ENCODE data around the gene RNF215.

Gene RNF215

GRCh38 chr22:30393322-30393680 is 6.1 kb upstream of the RNF215 start:
- Histone ChIP-seq H3K9ac (ENCODE audit: low read length) (no peak overlapping the region), H3K4me3 (ENCODE audit: low read depth, low read length) (no peak overlapping the region), H2BK12ac (ENCODE audit: low read length) (no peak overlapping the region), H3K4me1 (ENCODE audit: control insufficient read depth in 1 of 2, insufficient read depth in 2 of 2, low read length in 2 of 2) (peaks cover 0 to 3% of the 10 kb centered on the region in 2 experiments), H3K79me1 (ENCODE audit: low read length) (no peaks in the 10 kb centered on the region), H2BK120ac (ENCODE audit: insufficient read depth, low read length, poor library complexity) (no peak overlapping the region), H4K91ac (ENCODE audit: low read depth, low read length) (no peak overlapping the region), H3K18ac (ENCODE audit: low read length) (no peak overlapping the region), H3K14ac (ENCODE audit: low read length) (no peak overlapping the region), H3K23ac (ENCODE audit: low read length) (no peak overlapping the region), H4K8ac (ENCODE audit: low read depth, low read length) (no peak overlapping the region), H3K27me3 (ENCODE audit: insufficient read depth, low read length) (peaks cover 10% of the 10 kb centered on the region), H2AFZ (ENCODE audit: insufficient read depth, low read length, poor library complexity) (no peak overlapping the region), H2BK5ac (ENCODE audit: low read depth, low read length, poor library complexity) (no peak overlapping the region), H3K36me3 (ENCODE audit: control insufficient read depth in 1 of 2, insufficient read depth in 2 of 2, low read length in 2 of 2) (no peaks in the 10 kb centered on the region), H3K4me2 (ENCODE audit: low read length) (no peak overlapping the region), H3K9me3 (ENCODE audit: insufficient read depth, low read depth, low read length) (peaks cover 5% of the 10 kb centered on the region), H3K79me2 (ENCODE audit: control insufficient read depth, insufficient read depth, low read length, poor library complexity) (no peaks in the 10 kb centered on the region), H2AK5ac (ENCODE audit: low read length) (no peak overlapping the region), H3K27ac (ENCODE audit: low read depth, low read length) (no peak overlapping the region), H4K12ac (ENCODE audit: low read depth, low read length) (no peak overlapping the region), H3K4ac (ENCODE audit: low read depth, low read length) (no peak overlapping the region)
- no CpG with 5 or more reads among the region's 7 CpGs for WGBS (ENCODE audit: extremely low coverage, insufficient coverage, insufficient read length)
- DNase-seq: no peak

DNA sequence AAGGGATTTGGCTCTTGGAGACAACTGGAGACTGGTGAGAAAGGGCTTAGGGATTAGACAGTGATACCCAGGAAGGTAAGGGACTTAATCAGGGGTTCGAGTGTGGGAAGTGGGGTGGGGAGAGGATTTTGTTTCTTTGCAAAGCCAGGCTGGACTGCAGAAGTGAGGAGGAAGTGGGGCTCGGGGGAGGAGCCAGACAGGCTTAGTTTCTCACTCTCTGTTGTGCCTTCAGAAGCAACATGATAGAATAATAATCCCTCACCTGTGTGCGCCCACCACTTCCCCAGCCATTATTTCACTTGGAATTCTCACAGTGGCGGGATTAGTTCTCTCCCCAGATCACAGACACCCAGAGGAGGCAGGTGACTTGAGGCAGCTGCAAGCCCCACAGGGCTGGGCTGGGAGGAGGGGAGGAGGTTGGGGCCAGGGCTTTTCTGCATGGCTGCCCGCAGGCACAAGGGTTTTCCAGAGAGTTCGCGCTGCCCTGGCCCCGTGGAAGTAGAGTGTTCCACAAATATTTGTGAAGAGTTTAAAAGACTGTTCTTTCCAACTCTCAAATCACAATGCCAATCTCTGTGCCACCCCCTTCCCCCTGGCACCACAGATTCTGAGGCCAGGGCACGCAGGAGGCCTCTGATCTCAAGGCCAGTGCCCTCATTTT is 5.6 kb upstream of the RNF215 start:
- no peak overlapping the region for H4K12ac ChIP-seq (ENCODE audit: low read depth, low read length)
- no peak overlapping the region for H3K18ac ChIP-seq (ENCODE audit: low read length)
- H3K36me3 ChIP-seq (ENCODE audit: control insufficient read depth in 1 of 2, insufficient read depth in 2 of 2, low read length in 2 of 2): no peaks in the 10 kb centered on the region
- no peak overlapping the region for H2BK5ac ChIP-seq (ENCODE audit: low read depth, low read length, poor library complexity)
- WGBS (ENCODE audit: extremely low coverage, insufficient coverage, insufficient read length): no CpG with 5 or more reads among the region's 9 CpGs
- no peak overlapping the region for H3K9ac ChIP-seq (ENCODE audit: low read length)
- peaks cover 0 to 3% of the 10 kb centered on the region in 2 experiments for H3K4me1 ChIP-seq (ENCODE audit: control insufficient read depth in 1 of 2, insufficient read depth in 2 of 2, low read length in 2 of 2)
- H4K8ac ChIP-seq (ENCODE audit: low read depth, low read length): no peak overlapping the region
- no peak overlapping the region for H2AFZ ChIP-seq (ENCODE audit: insufficient read depth, low read length, poor library complexity)
- H2BK12ac ChIP-seq (ENCODE audit: low read length): no peak overlapping the region
- peaks cover 10% of the 10 kb centered on the region for H3K27me3 ChIP-seq (ENCODE audit: insufficient read depth, low read length)
- H3K23ac ChIP-seq (ENCODE audit: low read length): no peak overlapping the region
- H2AK5ac ChIP-seq (ENCODE audit: low read length): no peak overlapping the region
- H3K79me2 ChIP-seq (ENCODE audit: control insufficient read depth, insufficient read depth, low read length, poor library complexity): no peaks in the 10 kb centered on the region
- H3K9me3 ChIP-seq (ENCODE audit: insufficient read depth, low read depth, low read length): peaks cover 5% of the 10 kb centered on the region
- no peak overlapping the region for H3K27ac ChIP-seq (ENCODE audit: low read depth, low read length)
- H3K14ac ChIP-seq (ENCODE audit: low read length): no peak overlapping the region
- H3K4ac ChIP-seq (ENCODE audit: low read depth, low read length): no peak overlapping the region
- H3K4me3 ChIP-seq (ENCODE audit: low read depth, low read length): no peak overlapping the region
- no peaks in the 10 kb centered on the region for H3K79me1 ChIP-seq (ENCODE audit: low read length)
- no peak overlapping the region for H2BK120ac ChIP-seq (ENCODE audit: insufficient read depth, low read length, poor library complexity)
- no peak for DNase-seq
- H4K91ac ChIP-seq (ENCODE audit: low read depth, low read length): no peak overlapping the region
- no peak overlapping the region for H3K4me2 ChIP-seq (ENCODE audit: low read length)

DNA sequence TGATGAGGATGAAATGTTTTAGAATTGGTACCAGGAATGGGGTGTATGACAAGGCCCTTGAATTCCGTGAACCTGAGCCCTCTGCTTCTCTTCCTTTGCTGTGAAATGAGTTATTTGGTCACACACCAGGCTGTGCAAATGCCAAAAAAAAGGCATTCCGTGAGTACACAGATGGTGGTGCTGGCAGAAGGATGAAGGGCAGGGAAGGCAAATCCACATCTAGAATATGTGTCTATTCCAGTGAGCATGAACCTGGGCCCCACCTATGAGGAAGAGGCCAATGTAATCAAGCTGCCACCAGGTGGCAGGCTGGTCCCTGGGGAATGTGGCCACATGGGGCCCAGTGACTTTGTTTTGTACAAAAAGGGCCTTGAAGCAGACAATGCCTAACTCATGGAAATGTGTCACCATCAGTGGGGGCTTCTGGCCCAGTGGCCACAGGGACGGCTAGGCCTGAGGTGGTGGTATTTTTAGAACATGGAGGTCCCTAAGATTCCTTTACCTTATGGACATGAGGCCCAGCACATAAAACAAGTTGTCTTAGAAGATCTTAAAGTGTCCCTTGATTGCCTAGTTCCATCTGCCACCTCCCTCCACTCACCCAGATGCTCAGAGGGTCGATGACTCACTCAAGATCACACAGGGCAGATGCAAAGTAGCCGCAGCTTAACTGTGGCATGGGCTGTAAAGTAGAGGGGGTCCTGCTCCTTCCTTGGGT is 3.9 kb upstream of the RNF215 start:
- Histone ChIP-seq H2AK5ac (ENCODE audit: low read length) (no peak overlapping the region), H3K14ac (ENCODE audit: low read length) (no peak overlapping the region), H3K4me1 (ENCODE audit: control insufficient read depth in 1 of 2, insufficient read depth in 2 of 2, low read length in 2 of 2) (peaks cover 5 to 8% of the 10 kb centered on the region in 2 experiments), H2AFZ (ENCODE audit: insufficient read depth, low read length, poor library complexity) (no peak overlapping the region), H3K27ac (ENCODE audit: low read depth, low read length) (no peak overlapping the region), H4K8ac (ENCODE audit: low read depth, low read length) (no peak overlapping the region), H3K4me3 (ENCODE audit: low read depth, low read length) (no peak overlapping the region), H3K9ac (ENCODE audit: low read length) (no peak overlapping the region), H3K79me1 (ENCODE audit: low read length) (peaks cover 6% of the 10 kb centered on the region), H4K91ac (ENCODE audit: low read depth, low read length) (no peak overlapping the region), H3K36me3 (ENCODE audit: control insufficient read depth in 1 of 2, insufficient read depth in 2 of 2, low read length in 2 of 2) (no peaks in the 10 kb centered on the region), H3K4ac (ENCODE audit: low read depth, low read length) (no peak overlapping the region), H3K79me2 (ENCODE audit: control insufficient read depth, insufficient read depth, low read length, poor library complexity) (no peaks in the 10 kb centered on the region), H3K9me3 (ENCODE audit: insufficient read depth, low read depth, low read length) (peaks cover 7% of the 10 kb centered on the region), H3K18ac (ENCODE audit: low read length) (no peak overlapping the region), H3K27me3 (ENCODE audit: insufficient read depth, low read length) (no peaks in the 10 kb centered on the region), H2BK12ac (ENCODE audit: low read length) (no peak overlapping the region), H4K12ac (ENCODE audit: low read depth, low read length) (no peak overlapping the region), H2BK120ac (ENCODE audit: insufficient read depth, low read length, poor library complexity) (no peak overlapping the region), H3K4me2 (ENCODE audit: low read length) (no peak overlapping the region), H3K23ac (ENCODE audit: low read length) (no peak overlapping the region), H2BK5ac (ENCODE audit: low read depth, low read length, poor library complexity) (no peak overlapping the region)
- DNase-seq: peak; percentile 45 to 71
- WGBS (ENCODE audit: extremely low coverage, insufficient coverage, insufficient read length): no CpG with 5 or more reads among the region's 5 CpGs

DNA sequence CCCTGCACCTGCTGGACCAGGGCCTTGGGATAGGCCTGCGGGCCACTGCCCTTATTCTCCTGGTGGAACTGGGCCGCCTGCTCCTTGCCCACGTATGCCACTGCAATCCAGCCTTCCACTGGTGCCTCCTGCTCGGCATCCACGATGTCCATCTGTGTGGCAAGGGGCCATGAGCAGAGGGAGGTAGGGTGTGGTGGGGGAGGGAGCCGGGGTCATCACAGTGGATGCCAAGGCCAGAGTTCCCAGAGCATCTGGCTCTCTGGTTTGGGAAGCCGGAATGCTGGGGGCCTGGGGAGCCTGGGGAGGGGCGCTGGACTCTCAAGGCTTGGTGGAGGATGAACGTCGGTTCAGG is 627 bp downstream of the RNF215 start:
- Histone ChIP-seq H3K79me2 (ENCODE audit: control insufficient read depth, insufficient read depth, low read length, poor library complexity) (no peaks in the 10 kb centered on the region), H3K23ac (ENCODE audit: low read length) (no peak overlapping the region), H3K14ac (ENCODE audit: low read length) (peak overlapping the region; percentile 64), H2BK120ac (ENCODE audit: insufficient read depth, low read length, poor library complexity) (no peak overlapping the region), H3K4me2 (ENCODE audit: low read length) (peak overlapping the region; percentile 65), H4K12ac (ENCODE audit: low read depth, low read length) (peak overlapping the region; percentile 72), H4K91ac (ENCODE audit: low read depth, low read length) (peak overlapping the region; percentile 89), H3K4ac (ENCODE audit: low read depth, low read length) (peak overlapping the region; percentile 70), H3K27ac (ENCODE audit: low read depth, low read length) (peak overlapping the region; percentile 24), H3K27me3 (ENCODE audit: insufficient read depth, low read length) (no peaks in the 10 kb centered on the region), H3K36me3 (ENCODE audit: control insufficient read depth in 1 of 2, insufficient read depth in 2 of 2, low read length in 2 of 2) (peaks cover 20% of the 10 kb centered on the region in 2 experiments), H2AK5ac (ENCODE audit: low read length) (peak overlapping the region; percentile 87), H2BK5ac (ENCODE audit: low read depth, low read length, poor library complexity) (no peak overlapping the region), H3K79me1 (ENCODE audit: low read length) (peaks cover 6% of the 10 kb centered on the region), H2AFZ (ENCODE audit: insufficient read depth, low read length, poor library complexity) (peak overlapping the region; percentile 53), H3K9me3 (ENCODE audit: insufficient read depth, low read depth, low read length) (peaks cover 9% of the 10 kb centered on the region), H3K4me3 (ENCODE audit: low read depth, low read length) (peak overlapping the region; percentile 82), H2BK12ac (ENCODE audit: low read length) (no peak overlapping the region), H3K4me1 (ENCODE audit: control insufficient read depth in 1 of 2, insufficient read depth in 2 of 2, low read length in 2 of 2) (peaks cover 5 to 9% of the 10 kb centered on the region in 2 experiments), H3K9ac (ENCODE audit: low read length) (peak overlapping the region; percentile 42), H4K8ac (ENCODE audit: low read depth, low read length) (peak overlapping the region; percentile 85), H3K18ac (ENCODE audit: low read length) (peak overlapping the region; percentile 86)
- no CpG with 5 or more reads among the region's 10 CpGs for WGBS (ENCODE audit: extremely low coverage, insufficient coverage, insufficient read length)
- DNase-seq: no peak

All from trophoblast cell (in vitro differentiated cells and primary cell).